ENCODE data around the gene FLG.
"Not testable (repeated sequence)": the region's sequence is repeated elsewhere in the genome, so short reads cannot be mapped to it uniquely, and the experiment has no call there.

Gene FLG

DNA sequence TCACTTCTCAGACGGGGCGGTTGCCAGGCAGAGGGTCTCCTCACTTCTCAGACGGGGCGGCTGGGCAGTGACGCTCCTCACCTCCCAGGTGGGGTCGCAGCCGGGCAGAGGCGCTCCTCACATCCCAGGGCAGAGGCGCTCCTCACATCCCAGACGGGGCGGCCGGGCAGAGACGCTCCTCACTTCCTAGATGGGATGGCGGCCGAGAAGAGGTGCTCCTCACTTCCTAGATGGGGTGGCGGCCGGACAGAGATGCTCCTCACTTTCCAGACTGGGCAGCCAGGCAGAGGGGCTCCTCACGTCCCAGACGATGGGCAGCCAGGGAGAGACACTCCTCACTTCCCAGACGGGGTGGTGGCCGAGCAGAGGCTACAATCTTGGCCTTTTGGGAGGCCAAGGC, 68.6 kb downstream of the FLG start:
- not testable (repeated sequence) for DNase-seq (ENCODE audit: low read depth)

Measured in EH (cell line).